CD4-positive, alpha-beta T cell treated with Interferon alpha-2 for 1 hour (primary cell): ENCODE measurements around the gene TBCEL.
"Not testable (repeated sequence)": the region's sequence is repeated elsewhere in the genome, so short reads cannot be mapped to it uniquely, and the experiment has no call there.

Experiments
- DNase-seq, 2 donors: peaks; one replicate each; pipeline ENCODE4 v3.0.0-alpha.2; 2020 to 2022

Gene TBCEL

DNA sequence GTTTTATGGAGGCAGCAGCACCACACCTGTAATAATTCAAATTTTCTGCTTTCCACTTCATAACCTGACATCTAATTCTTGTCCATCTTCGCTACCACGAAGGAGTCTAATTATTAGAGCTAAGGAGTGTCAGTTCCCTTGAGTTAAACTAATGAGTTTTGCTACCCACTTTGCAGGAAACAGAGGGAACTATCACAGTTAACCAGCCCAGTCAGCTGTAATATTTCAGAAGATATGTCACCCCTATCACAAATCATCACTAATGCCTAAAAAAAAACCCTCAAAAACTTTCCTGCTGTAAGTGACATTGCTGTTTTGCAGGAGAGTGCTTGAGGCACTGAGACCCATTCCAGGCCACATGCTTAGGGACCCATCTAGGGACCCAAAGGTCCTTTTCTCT is 85.6 kb downstream of the TBCEL start:
- no peak for DNase-seq

DNA sequence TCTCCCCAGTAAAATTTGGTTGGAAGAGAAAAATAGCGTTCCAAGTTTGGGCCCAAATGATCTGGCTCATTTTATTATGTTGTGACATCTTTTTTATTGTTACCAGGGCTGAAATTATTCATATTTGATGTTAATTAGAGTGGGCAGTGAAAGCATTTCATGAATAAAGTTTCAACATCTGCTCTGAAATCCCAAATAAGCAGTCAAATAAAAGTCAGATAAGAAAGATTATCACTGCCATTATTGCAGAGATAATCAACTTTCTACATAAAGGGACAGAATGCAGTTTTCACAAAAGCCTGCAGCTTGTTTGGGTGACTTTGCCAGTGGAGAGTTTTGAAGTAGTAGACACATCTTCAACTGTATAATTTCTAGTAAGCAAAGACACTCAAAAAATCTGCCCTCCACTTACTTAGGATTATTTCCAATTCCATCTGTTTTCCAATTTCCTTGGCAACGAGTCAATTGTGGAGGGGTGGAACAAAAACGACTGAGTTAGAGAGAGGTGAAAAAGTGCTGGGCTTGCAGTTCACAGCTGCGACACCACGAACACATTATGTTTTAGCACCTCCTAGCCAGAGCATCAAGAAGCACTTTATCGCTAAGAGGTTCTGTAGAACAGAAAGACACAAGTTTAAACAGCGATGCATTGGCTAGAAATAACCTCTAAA is 86.1 kb downstream of the TBCEL start:
- DNase-seq: no peak

DNA sequence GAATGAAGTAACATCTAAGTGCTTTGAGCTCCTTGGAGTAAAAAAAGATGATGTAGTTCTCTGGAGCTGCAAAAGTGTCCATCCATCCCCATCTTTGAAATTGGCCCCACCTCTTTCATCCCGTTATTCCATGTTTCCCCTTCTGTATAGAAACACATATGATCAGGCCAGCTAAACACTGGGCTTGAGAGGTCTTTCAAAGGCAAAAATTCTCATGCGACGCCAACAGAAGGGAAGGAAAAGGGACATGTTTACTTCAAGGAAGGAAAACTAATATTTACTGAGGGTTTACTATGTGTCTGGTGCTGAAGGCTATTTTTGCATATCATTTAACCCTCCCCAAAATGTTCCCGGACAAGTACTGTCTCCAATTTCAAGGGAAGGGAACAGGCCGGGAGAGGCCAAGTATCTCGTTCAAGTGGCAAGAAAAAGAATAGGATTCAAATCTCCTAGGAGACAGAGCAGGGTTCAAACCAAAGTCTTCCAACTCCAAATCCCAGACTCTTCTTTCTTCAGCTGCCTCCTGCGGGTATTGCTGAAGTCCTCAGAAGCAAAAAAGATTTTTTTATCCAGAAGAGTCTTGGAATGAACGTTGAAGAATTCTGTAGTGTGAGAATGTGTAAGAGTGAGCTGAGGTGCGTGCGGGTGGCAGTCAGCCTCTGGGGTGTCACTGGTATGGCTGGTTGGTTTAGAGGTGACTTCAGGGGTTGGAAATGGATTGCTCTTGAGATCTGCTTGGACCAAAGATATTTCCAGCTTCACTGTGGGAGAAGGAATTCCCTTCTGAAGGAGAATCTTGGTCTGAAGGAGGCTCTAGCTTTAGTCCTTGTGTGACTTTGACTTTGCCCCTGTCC is 87.2 kb downstream of the TBCEL start:
- no peak for DNase-seq

DNA sequence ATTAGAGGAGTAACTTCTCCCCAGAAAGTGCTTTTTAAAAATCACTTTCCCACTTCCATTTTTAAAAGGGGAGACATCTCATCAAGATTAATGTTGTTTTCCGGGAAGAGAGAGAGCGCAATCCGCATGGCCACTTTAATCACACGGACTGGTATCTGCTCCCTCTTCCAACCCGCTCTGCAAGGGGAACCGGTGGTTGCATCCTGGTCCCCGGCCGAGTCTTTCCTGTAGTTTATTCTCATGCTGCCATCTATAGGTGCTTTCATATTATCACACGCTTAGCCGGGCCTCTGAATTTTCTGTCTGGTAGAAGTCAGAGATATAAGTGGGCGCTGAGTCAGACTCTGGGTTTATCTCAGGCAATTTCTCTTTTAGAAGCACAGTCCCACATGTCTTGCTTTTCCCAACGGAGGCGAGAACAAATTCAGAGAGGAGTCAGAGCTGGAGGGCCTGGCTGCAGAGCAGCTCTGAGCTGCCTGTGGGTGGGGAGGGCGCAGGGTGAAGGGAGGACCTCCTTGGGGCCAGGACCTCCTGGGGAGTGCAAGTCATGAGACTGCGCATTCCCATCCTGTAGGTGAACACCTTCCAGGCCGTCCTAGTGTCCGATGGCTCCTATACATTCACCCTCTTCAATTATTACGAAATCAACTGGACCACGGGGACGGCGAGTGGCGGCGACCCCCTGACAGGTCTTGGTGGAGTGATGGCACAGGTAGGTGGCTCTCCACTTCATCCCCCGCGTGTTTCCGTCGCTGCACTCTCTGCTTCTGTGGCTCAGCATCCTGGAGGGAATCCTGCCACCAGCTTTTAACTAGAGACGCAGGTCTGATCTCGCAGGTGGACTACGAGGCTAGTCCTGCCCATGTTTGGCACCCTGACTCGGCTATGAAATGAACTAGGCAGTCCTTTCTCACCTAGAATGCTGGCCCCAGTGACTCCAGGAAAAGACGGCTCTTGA is 88.9 kb downstream of the TBCEL start:
- peak; percentile 11 to 28 for DNase-seq

GRCh38 chr11:121113611-121114010 is 89.7 kb downstream of the TBCEL start:
- no peak for DNase-seq

- DNase-seq: not testable (repeated sequence)
Measured at GRCh38 chr11:121115024-121115423, 91.1 kb downstream of the TBCEL start.

DNA sequence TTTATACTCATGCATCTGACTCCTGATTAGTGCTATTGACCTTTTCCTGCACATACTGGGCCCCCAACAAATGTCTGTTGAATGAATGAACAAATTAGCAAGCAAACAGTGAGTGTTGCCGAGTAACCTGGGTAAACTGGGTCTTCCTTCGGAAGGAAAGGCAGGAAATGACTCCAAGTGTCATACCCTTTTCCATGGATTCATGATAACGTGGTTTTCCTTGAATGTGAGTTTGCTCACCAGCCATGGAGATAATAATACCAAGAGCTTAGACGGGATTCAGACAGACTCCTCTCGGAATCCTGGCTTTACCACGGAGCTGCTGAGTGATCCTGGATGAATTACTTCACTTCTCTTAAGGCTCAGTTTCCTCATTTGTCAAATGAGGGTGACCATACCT is 93.9 kb downstream of the TBCEL start:
- DNase-seq: no peak

- DNase-seq: no peak
Measured at GRCh38 chr11:121119440-121119839, 95.5 kb downstream of the TBCEL start.

DNA sequence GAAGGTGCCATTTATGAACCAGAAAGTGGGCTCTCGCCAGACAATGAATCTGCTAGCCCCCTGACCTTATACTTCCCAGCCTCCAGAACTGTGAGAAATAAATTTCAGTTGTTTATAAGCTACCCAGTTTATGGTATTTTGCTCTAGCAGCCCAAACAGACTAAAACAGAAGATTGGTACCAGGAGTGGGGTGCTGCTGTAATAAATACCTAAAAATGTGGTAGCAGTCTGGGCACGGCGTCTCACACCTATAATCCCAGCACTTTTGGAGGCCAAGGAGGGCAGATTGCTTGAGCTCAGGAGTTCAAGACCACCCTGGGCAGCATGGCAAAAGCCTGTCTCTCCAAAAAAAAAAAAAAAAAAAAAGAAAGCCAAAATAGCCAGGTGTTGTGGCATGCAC is 98.4 kb downstream of the TBCEL start:
- DNase-seq: no peak

DNA sequence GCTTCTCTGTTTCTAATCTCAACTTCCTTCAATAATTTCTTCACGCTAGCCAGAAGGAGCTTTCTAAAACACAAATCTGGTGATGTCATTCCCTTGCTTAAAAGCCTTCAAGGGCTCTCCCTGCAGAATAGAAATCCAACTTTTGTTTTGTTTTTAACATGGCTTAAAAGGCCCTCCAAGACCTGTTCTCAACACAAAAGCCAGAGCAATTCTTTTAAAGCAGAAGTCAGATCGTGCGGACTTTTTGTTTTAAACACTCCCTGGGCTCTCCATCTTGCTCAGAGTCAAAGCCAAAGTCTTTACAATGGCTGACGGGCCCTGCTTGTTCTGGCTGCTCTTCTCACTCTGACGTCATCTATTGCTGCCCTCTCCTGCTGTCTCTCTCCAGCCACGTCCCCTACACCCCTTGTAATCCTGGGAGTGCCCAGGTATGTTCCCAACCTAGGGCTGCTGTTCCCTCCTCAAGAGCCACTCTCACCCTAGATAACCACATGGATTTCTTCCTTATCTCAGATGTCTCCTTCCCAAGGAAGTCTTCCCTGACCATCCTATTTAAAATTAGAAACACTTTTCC is 99.7 kb downstream of the TBCEL start:
- DNase-seq: no peak

- DNase-seq: no peak
Measured at GRCh38 chr11:121127809-121128208, 103.9 kb downstream of the TBCEL start.

GRCh38 chr11:121129362-121130340 is 105.7 kb downstream of the TBCEL start:
- no peak for DNase-seq

- DNase-seq: no peak
Measured at GRCh38 chr11:121131656-121132055, 107.8 kb downstream of the TBCEL start.

DNA sequence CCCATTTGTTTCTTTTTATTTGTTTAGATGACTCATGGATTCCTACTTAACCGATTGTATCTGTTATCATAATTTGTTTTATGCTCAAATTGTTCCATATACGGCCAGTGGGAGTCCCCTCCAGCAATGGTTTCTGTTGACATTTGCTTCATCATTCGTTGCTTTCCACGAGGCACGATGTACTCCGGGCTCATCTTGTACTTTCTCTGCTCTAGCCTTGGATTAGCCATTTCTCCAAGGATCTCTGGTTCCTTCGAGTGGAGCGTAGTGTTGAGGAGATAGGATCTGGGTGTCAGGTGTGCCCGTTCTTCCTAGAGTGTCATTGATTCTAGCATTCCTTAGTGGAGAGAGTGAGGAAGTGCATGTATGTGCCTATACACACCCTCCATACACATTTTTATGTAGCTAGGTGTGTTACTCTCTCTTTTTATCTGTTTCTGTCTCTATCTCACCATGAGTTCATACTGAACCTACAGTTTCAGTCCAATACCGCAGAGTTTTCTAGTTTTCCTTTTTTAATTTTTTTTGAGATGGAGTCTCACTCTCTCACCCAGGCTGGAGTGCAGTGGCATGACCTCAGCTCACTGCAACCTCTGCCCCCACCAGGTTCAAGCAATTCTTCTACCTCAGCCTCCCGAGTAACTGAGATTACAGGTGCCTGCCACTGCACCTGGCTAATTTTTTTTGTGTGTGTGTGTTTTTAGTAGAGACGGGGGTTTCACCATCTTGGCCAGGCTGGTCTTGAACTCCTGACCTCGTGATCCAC is 108.5 kb downstream of the TBCEL start:
- DNase-seq: no peak

DNA sequence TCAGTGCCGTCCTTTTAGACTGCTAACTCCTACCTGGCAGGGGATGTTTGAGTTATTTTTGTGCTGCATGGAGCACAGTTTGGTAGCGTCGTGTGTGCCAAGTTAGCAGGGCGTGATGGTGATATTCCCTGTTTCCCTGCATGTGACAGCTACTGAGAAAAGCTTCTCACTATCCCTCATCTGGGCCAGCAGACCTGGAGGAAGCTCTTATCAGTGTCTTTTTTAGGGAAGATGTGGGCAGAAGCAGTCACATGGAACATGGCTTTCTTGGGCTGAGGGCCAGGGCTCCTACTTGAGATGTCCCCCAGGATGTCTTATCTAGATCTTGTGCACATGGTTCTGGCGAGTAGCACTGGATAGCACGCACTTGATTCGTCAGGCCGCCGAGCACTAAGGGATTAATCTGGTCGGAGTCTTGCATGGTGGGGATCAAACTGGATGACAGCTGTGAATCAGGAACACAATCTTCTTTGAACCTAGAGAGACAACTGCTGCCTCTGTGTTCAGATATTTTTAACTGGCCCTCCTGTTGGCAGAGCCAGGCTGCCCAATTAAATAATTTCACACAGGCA is 110.9 kb downstream of the TBCEL start:
- DNase-seq: no peak

- DNase-seq: no peak
Measured at GRCh38 chr11:121137005-121137404, 113.1 kb downstream of the TBCEL start.

- no peak for DNase-seq
Measured at GRCh38 chr11:121138259-121138658, 114.4 kb downstream of the TBCEL start.

GRCh38 chr11:121140369-121140768 is 116.5 kb downstream of the TBCEL start:
- DNase-seq: no peak
